GM18511 (cell line): ENCODE results near the gene NFKBIZ.

Source experiments
- ATAC-seq: cut with Tn5 transposase; IDR thresholded peaks from one replicate; pipeline ENCODE4 v1.9.1; 2021; ENCODE audit warnings: mild to moderate bottlenecking, moderate library complexity; ENCODE audit not compliant: unreplicated experiment

Gene NFKBIZ

DNA sequence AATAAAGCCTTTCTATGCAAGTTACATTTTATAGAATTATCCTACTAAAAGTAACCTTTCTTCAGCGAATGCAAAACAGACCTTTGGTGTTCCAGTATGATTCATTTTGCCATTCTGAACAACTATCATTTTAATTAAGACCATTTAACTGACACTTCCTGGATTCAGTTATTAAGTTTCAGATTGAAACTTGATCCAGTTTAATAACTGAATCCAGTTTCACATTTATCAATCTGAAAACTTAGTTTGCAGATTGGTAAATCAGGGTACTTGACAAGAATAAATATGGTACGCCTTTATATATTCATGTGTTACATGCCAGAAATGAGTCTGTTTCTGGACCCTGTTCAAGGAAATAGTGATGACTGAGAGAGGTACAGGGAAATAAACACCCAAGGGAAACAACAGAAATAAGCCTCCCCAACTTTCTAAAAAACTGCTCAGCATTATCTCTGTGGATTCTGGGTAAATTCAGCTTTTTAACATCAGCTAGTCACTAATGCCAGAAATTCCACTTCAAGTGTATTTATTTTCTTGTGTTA, 23.3 kb upstream of the NFKBIZ start:
- no peak for ATAC-seq

- ATAC-seq = peak; percentile 84
These were observed 21.8 kb upstream of the NFKBIZ start for GRCh38 chr3:101827211-101828174.

DNA sequence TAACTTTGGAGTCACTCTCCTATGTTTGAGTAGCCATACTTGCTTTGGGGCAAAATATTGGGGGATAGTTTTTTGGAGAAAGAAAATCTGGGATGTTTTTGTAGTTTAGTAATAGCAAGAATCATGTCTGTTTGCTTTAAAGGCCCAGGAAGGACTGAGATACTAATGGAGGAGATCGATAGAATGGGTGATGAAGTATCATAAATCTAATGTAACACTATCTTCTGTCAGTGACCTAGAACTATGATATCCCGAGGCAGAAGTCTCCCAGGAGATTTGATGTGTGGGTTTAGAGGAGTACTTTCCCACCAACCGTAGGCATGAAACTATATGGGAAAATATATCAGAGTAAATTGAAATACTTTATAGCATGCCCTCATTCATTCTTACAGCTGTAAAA, 21.0 kb upstream of the NFKBIZ start:
- no peak for ATAC-seq

GRCh38 chr3:101828691-101829436, 20.4 kb upstream of the NFKBIZ start:
- peak; percentile 43 for ATAC-seq

DNA sequence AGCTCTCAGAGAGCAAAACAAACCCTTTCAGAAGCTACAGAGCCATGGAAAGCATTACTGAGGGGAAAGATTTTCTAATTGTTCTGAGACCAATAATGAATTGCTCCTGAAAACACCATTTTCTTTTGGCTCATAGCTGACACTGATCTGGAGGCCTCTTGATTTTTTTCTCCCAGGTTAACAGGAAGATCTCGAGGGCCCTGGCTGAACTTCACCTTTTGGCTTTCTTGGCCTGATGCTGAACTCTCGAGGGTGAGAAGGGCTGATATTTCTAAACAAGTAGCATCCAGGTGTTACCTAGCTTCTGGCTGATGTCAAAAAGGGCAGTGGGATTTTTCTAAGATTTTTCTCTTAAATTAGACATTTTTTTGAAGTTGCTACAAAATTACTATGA, 19.9 kb upstream of the NFKBIZ start:
- ATAC-seq = no peak

DNA sequence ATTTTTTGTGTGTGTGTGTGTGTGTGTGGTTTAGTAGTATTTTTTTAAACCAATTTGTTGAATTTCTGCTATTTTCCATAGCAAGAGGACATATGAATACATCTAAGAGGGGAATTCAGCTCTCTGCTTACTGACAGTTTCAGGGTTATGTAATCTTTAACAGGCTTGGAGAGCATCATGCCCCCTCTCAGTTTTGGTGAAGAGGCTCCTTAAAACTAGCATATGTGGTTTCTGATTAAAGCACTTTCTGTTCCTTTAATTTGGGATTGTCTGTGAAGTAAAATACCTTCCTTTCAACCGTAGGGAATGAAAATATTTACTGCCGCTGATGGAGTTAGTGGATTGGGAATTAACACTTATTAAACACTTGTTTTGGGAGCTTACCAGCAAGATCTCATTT, 19.4 kb upstream of the NFKBIZ start:
- peak; percentile 25 for ATAC-seq

DNA sequence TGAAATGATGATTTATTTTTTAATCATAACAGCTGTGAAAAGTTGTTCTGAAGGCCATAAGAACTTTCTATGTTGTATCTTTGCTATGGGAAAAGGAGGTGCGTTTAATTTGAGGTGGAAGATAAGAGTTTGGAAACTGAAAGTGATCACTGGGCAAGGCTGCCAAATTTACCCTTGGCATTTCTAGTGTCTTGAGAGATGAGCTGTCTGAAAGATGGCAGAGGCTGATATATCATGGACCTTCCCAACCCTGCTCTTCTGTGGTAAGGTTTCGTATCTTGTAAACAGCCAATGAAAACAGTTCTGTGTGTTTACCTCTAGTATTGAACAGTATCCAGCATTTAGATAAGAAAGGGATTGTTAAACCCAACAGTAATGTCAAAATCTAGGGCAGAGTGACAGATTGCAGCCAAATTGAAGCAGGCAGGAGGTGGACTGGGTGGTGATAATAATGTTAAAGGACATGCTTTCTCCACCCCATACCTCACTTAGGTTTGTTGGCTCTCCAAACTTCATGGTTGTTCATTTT, 15.8 kb upstream of the NFKBIZ start:
- no peak for ATAC-seq

DNA sequence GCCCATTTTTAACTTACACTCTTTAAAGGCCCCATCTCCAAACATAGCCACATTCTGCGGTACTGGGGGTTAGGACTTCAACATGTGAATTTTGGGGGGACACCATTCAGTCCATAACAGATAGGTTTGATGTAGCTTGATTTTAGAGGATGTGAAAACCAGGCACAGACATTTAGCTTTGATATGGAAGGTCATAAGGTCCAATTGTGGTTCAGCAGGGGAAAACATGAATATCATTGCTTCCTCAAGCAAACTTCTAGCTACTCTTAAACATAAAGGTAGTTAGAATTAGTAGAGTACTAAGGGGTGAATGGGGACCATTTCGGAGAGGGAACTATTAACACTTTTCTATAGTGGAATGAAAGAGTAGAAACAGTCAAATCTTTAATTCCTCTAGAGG, 13.6 kb upstream of the NFKBIZ start:
- no peak for ATAC-seq

GRCh38 chr3:101836160-101836559, 13.2 kb upstream of the NFKBIZ start:
- ATAC-seq = no peak

DNA sequence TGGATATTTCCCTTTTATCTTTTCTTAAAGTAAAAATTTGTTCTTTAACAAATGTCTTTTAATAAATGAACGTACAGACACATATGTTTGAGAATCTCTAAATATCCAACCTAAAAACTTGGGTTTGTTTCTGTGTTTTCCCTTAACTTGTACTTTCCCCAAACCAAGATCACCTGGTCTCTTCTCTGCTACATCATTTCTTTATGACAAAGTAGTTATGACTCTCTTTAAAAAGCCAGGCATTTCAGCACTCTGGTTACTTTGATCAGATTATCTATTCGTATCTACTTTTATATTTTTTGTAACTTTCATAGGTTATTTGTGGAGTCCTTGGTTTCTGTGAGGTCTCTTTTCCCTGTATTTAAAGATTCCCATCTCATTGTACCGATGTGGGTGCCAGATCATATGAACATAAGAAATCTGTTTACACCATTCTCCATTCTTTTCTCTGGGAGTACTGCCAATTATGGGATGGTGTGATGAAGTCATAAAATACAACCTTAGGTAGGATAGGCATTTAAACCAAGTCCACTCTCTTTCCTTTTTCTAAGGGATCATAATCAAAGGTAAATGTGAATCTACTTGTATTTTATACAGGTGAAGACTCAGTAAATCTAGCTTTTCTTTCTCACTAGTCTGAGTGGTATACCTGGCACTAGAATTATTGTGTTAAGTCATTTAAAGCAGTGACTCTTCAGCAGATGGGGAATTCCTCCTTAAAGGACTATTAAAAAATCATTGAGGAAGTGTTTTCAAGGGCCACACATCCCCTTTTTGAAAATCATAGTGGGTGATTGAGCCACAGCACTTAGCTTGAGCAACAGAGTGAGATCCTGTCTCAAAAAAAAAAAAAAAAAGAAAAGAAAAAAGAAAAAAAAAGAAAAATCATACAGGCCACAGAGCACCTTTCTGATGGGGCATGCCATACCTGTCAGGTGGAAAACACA, 12.4 kb upstream of the NFKBIZ start:
- no peak for ATAC-seq

DNA sequence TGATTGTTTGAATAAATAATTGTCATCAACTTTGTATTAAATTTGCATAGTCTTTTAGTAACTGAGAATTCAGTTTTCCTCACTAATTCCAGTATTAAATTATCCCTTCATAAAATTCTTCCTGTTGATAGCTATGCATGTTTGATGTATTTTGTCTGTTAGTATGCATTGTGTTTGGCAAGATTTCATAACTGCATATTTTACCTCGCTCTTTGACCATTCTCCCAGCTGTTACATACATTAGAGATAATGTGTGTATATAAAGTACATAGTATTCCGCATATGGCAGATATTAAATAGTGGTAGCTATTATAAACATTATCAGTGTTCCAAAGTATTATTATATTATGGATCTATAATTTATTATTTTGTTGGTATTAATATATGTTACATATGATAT, 10.6 kb upstream of the NFKBIZ start:
- ATAC-seq = no peak

- ATAC-seq = no peak
These were observed 9.2 kb upstream of the NFKBIZ start for GRCh38 chr3:101840066-101840465.

GRCh38 chr3:101842245-101842934, 6.9 kb upstream of the NFKBIZ start:
- no peak for ATAC-seq

DNA sequence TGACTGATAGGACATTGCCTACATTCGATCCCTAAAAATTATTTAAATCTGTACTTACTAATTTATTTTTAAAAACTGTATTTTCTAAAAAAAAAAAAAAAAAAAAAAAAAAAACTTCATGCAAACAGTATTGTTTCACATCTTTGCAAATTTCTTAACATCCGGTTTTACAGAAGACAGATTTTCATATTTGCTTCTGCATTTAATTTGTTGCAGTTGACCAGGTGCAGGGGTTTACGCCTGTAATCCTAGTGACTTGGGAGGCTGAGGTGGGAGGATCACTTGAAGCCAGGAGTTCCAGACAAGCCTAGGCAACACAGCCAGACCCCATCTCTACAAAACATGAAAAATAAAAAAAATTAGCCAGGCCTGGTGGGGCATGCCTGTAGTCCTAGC, 6.4 kb upstream of the NFKBIZ start:
- ATAC-seq = no peak

GRCh38 chr3:101845425-101845824, 3.9 kb upstream of the NFKBIZ start:
- no peak for ATAC-seq

- ATAC-seq = no peak
These were observed 2.6 kb upstream of the NFKBIZ start for GRCh38 chr3:101846709-101847108.

DNA sequence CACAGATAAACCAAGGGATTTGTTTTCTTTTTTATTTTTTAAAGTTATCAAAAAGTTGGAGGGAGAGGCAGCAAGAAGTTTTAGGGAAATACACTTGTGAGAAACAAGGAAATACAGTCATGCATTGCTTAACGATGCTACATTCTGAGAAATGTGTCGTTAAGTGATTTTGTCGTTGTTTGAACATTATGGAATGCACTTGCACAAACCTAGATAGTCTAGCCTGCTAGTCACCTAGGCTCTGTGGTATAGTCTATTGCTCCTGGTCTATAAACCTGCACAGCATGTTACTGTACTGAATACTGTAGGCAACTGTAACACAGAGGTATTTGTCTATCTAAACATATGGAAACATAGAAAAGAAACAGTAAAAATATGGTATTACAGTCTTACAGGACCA, 2.0 kb upstream of the NFKBIZ start:
- ATAC-seq = no peak

GRCh38 chr3:101848326-101848725, 988 bp upstream of the NFKBIZ start:
- ATAC-seq = no peak

DNA sequence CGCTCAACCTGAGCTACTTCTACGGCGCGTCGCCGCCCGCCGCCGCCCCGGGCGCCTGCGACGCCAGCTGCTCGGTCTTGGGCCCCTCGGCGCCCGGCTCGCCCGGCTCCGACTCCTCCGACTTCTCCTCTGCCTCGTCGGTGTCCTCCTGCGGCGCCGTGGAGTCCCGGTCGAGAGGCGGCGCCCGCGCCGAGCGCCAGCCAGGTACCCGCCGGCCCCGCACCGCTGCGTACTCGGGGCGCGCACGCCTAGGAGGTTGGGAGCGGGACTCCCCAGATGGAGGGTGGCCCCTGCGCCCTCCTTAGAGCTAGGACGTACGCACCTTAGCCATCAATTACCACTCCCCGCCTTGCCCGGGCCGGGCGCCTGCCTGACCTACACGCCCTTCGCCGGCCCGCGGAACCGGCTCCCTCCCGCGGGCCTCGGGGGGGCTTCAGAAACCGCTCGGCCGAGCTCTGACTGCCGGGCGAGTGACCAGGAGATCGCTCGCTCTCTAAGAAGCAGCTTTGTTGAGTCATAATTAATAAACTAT, 466 bp downstream of the NFKBIZ start:
- ATAC-seq = peak; percentile 30
